ENCODE results near the gene F13B.
A peak's percentile ranks its signal among the peaks of the same experiment; 100 is the strongest.
"Not testable (repeated sequence)": the region's sequence is repeated elsewhere in the genome, so short reads cannot be mapped to it uniquely, and the experiment has no call there.

The F13B gene

DNA sequence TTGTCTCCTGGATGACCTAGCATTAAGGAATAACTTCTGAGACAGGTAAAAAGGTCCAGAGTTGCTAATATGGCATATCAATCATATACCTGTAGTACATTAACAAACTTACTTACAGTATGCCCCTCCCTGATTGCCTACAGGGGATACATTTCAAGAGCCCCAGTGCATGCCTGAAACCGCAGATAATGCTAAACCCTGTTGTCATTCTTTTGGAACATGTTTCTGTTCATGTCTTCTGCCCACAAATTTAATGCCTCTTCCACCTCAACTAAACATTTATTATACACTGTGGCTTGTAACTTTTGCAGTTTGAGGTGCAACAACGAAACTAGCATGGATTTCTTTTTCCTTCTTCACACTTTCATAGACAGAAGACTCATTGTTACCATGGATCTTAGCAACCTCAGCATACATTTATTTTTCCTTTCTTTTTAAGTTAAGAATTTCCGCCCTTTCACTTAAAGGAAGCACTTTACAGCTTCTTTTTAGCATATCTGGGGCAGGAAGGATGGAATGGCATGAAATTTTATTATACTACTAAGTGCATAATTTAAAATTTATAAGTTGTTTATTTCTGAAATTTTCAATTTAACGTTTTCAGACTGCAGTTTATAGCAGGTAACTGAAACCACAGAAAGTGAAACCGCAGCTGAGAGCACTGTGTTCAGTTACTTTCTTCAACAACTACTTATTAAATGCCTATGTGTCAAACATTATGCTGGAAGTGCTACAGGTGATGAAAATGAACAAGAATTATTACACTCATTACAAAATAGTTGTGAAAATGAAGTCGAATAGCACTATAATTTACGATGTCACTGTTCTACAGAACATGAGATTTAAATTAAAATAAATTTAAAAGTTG is 25.3 kb downstream of the F13B start:
- no peak for DNase-seq

DNA sequence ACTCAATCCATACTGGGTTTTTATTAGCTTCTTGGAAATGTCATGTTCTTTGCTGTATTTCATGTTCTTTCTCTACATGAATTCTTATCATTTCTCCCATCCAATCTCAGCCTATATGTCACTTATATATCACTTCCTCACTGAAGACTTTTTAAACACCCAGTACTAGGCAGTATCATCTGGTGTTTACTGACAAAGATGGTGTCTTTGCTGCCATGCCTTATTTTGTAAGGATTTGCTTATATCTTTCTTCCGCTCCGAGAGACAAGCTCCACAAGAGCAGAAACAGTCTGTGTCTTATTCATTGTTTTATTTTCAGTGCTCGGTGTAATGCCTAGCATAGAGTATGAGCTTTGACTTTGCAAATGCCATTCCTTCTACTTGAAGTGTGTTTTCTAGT is 30.2 kb downstream of the F13B start:
- no peak for DNase-seq

DNA sequence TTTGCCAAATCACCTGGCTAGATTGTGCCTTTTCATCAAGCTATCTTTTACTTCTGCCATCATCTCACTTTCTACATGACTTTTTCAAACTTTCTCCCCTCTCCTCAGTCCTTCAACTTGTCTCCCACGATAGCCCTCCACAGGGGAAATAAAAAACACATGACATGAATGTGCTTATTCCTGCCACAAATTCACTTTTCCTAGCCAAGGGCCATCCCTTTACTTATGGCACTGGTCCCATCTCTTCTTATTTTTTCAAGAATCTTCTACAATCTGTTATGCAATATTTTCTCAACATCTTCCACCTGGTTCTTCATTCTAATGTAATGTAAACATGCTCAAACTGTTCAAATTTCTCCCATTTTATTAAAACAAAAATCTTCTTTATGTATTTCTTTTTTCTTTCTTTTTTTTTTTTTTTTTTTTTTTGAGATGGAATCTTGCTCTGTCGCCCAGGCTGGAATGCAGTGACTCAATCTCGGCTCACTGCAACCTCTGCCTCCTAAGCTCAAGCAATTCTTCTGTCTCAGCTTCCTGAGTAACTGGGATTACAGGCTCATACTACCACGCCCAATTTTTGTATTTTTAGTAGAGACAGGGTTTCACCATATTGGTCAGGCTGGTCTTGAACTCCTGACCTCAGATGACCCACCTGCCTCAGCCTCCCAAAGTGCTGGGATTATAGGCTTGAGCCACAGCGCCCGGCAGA is 32.3 kb downstream of the F13B start:
- not testable (repeated sequence) for DNase-seq

DNA sequence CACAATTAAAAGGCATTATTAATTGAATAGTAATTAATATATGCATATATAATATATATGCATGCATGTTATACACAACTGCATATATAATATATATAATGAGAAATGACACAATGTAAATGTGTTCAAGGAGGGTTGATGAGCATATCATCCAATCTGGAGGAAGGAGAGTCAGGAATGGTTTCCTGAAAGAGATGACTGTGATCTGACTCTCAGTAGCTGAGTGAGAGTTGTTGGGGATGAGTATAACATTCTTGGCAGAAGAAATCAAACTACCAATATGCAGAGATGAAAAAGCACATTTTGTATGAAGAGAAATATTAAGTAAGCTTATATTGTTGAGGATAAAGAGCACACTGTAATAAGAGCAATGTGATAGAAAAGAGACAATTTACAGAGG is 37.3 kb downstream of the F13B start:
- no peak for DNase-seq

DNA sequence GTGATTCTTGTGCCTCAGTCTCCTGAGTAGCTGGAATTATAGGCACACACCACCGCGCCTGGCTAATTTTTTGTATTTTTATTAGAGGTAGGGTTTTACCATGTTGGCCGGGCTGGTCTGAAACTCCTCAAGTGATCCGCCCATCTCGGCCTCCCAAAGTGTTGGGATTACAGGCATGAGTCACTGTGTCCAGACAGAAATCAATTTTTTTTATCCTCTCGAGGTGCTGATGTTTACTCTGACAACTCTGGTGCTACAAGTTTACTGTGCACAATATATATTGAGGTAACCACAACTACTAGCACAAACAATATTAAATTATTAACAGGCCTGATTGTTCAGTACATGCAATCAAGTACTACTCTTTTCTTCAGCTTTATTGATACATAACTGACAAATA is 39.7 kb downstream of the F13B start:
- DNase-seq = no peak

DNA sequence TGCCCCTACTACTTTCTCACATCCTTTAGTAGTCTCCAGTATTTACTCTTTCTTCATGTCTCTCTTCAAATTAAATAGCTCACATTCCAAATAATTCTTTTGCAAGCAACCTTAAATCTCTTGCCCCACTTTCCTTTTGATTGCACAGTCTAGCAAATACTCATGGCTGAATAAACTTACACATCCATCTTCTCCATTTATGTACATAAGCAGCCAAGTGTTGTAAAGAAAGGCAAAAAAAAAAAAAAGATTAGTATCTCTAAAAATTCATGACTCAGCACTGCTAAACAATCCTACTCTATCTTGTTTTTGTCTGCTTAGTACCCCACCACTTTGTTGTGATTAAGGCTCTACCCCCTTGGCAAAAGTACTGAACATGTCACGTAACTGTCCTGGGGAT is 42.6 kb downstream of the F13B start:
- no peak for DNase-seq

DNA sequence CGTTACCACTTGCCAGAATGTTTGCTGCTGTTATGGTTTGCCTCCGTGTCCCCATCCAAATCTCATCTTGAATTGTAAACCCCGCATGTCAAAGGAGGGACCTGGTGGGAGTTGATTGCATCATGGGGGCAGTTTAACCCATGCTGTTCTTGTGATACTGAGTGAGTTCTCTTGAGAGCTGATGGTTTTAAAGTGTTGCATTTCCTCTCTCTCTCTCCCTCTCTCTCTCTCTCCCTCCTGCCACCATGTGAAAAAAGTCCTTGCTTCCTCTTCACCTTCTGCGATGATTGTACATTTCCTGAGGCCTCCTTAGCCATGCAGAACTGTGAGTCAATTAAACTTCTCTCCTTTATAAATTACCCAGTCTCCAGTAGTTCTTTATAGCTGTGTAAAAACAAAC is 45.3 kb downstream of the F13B start:
- DNase-seq = no peak

DNA sequence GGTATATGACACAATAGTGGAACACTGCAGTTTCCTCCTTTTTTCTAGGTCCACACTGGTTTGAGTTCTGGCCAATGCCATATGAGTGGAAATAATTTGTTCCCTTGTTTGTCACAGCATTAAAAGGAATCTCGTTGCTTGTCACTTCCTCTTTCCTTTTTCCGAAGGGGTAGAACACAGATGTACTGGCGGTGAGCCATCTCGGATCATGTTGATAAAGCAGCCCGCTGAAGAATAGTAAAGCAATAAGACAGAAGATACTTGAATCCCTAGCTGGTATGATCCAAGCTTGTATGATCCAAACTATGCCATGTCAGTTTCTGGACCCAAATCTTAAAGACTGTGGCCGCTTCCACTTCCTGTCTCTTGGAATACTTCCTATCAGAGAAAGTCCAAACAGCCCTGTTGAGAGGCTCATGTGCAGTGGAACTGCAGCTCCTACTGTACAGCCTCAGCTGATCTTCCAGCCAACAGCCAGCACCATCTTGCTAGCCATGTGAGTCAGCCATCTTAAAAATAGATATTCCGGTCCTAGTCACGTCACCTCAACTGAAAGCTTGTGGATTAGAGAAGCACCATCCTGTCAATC is 49.4 kb downstream of the F13B start:
- no peak for DNase-seq

DNA sequence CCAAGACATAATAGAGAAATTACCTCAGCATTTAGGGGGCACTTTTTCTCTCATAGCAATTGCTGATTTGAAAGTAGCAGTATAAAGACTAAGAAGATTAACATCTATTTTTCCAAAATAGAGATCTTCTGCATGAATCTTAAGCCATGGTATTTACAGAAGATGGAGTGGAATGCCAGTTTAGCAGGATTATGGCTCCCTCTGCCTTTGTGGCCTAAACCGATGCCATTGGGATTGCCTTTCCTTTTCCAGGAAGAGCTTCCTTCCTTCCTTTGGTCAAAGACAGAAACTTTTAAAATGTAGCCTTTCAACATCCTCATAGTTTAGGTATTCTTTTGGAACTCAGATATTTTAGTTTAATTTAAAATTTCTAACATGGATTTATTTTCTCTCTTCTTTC is 50.3 kb downstream of the F13B start:
- DNase-seq = no peak

DNA sequence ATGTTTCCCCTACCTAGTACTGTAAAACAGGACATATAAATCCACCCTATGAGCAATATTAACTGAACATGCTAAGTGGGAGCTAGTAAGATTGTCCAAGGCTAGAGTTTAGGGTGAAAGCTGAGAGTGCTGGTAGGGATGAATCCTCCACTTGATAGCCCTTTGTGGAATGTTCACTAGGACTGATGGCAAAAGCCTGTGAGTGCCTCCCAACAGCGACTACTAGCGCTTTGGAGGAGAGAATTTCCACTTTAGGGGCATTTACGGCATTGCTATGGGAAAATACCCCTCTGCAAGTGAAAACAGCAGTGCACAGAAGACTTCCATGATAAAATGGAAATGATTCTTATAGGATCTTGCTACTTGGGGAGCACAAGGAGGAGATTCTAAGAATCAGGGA is 53.8 kb downstream of the F13B start:
- no peak for DNase-seq

DNA sequence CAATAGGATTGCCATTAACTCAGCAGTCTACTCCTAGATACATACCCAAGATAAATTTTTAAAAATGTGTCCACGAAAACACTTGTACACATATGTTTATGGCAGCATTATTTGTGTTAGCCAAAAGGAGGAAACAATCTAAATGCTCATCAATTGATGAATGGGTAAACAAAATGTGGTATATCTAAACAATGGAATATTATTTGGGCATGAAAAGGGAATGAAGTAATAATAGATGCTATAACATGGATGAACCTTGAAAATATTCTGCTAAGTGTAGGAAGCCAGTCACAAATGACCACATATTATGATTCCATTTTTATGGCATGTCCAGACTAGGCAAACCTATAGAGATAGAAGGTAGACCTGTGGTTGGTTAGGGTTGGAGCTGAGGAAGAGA is 55.4 kb downstream of the F13B start:
- DNase-seq = no peak

DNA sequence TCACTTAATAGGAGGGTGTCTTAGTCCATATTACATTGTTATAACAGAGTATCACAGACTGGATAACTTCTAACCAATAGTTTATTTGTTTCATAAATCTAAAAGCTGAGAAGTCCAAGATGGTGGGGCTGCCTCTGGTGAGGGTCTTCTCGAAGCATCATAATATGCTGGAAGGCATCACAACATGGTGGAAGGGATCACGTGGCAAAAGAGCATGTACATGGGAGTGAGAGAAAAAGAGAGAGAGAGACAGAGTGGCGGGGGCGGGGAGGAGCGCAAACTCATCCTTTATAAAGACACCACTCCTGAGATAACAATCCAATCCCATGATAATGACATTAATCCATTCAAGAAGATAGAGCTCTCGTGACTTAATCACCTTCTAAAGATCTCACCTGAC is 58.2 kb downstream of the F13B start:
- DNase-seq = no peak

DNA sequence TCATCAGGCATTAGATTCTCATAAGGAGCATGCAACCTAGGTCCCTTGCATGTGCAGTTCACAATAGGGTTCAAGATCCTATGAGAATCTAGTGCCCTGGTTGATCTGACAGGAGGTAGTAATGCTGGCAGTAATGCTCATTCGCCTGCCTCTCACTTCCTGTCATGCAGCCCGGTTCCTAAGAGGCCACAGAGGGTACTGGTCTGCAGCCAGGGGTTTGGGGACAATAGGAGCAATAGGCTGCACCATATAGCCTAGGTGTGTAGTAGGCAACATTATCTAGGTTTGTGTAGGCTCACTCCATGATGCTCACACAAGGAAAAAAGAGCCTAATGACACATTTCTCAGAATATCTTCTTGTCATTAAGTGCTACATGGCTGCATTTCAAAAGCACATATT is 63.9 kb downstream of the F13B start:
- no peak for DNase-seq

DNA sequence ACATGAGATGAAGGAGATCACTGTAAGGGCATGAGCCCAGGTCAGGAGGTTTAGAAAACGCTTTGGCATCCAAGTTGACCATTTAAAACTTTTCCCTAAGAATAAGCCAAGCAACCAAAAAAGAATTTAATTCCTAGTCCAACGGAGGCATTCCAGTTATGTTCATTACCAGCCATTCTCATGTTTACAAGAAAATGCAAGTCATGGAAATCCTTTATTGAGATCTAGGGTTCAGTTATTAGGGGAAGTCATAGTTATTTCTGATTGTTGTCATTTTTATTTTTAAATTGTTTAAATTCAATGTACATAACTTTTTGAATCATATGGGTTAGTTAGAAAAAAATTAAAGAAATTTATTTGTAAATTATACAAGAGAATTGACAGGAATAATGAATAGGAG is 65.2 kb downstream of the F13B start:
- DNase-seq = no peak

DNA sequence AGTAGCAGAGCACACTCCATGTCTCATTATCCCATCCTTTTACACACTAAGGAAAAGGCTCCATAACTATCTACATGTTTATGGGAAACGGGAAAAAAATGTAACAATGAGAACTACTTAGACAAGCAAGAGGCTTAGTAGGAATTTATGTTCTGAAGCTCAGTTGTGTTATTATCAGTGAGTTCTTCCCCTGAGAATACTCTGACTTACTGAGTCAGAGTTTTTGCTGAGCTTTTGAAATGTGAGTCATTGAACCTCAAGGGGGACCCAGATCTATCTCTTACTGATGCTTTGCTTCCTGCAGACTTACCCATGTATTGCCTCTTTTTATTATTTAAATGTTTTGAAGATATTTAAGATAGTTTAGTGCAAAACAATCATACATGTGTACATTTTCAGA is 69.6 kb downstream of the F13B start:
- no peak for DNase-seq

DNA sequence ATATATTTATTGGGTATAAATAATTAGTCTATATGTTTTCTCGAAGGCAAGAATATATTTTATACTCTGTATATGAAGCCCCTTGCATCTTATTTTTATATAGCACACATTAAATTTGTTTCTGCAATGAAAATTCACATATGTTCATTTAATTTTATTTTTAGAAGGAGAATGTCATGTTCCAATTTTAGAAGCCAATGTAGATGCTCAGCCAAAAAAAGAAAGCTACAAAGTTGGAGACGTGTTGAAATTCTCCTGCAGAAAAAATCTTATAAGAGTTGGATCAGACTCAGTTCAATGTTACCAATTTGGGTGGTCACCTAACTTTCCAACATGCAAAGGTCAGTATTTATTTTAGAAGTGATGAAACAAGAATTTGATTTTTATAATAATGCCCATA is 73.1 kb downstream of the F13B start:
- no peak for DNase-seq

DNA sequence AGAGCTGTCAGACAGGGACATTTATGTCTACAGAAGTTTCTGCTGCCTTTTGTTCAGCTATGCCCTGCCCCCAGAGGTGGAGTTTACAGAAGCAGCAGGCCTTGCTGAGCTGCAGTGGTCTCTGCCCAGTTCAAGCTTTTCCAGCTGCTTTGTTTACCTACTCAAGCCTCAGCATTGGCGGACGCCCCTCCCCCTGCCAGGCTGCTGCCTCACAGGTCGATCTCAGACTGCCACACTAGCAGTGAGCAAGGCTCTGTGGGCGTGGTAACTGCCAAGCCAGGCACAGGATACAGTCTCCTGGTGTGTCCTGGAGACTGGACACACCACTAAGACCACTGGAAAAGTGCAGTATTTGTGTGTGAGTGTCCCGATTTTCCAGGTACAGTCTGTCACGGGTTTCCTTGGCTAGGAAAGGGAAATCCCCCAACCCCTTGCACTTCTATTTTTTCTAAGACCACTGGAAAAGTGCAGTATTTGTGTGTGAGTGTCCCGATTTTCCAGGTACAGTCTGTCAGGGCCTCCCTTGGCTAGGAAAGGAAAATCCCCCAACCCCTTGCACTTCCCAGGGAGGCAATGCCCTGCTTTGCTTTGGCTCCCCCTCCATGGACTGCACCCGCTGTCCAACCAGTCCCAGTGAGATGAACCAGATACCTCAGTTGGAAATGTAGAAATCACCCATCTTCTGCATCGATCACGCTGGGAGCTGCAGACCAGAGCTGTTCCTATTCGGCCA is 75.0 kb downstream of the F13B start:
- peak; percentile 78 to 95 (median 90) for DNase-seq

Measured in NCI-H1417 (cell line).